Activated T-cell treated with anti-CD3 and anti-CD28 coated beads, Interleukin-2, amount 50 U/mL, for 1 hour (primary cell): ENCODE data around the gene PIK3C2A.

ENCODE experiments used
- DNase-seq: peaks from one replicate; pipeline ENCODE4 v3.0.0-alpha.2; 2020

Gene PIK3C2A

DNA sequence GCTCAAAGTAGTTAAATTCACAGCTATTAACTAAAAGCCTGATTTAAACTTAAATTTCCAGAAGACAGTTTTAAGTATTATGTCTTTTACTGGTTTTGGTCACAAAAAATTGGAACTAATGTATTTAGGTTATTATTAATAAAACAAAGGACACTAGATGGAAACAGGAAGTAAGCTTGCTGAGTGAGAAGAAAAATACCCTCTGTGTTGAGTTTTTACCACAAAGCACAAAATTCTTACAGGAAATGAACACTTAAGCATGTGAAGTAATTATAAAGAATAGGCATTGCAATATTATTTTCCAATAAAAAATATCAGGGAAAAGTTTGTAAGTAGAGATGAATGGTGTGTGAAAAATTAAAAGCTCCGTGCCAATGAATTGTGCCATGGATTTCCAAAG, 46.3 kb downstream of the PIK3C2A start:
- DNase-seq: no peak

DNA sequence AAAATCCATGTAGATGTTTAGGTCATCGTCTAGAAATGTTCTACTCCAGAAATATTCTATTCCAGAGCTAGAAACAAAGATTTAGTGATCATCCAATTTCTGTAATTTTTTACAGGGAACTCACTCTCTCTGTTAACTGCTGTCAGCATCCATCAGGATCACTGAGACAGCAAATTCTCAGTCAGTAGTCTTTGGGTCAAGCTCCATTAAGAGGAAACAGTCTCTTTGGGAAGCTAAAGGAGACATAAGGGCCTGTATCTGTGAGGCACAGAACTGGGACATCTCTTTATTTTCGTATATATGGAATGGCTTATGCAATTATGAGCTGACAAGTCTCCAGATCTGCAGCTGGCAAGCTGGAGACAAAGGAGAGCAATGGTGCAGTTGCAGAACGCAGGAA, 48.3 kb downstream of the PIK3C2A start:
- DNase-seq: no peak
